Stomach (tissue), 9 donors: ENCODE measurements around the gene KCNAB1. TPM values are rescaled to one million over a fixed set of nuclear protein-coding genes. Genes with fewer than 3 reads are reported as not detected.

Source experiments
- DNase-seq, 2 donors: peaks; one replicate each; pipeline versions ENCODE4 v3.0.0 to v3.0.0-alpha.2; 2013 to 2019
- H3K27ac ChIP-seq, 5 donors: fragments of 200-600 bp in 4 of 5; sonication (generic) in 4 of 5; one replicate each; pipeline ENCODE4 v1.5.1; 2013 to 2019; ENCODE audit warnings: mild to moderate bottlenecking in 1 of 5, moderate library complexity in 1 of 5
- H3K27me3 ChIP-seq, 3 donors: fragments of 200-600 bp; sonication (generic); one replicate each; pipeline ENCODE4 v1.5.1; 2017 to 2019; ENCODE audit warnings: mixed run types in 1 of 3
- H3K36me3 ChIP-seq, 4 donors: fragments of 200-600 bp; sonication (generic); 1 replicate in 3 of 4; 2 replicates in 1 of 4; pipeline ENCODE4 v1.5.1; 2016 to 2019
- H3K4me1 ChIP-seq, 4 donors: fragments of 200-600 bp; sonication (generic); one replicate each; pipeline ENCODE4 v1.5.1; 2016 to 2019
- H3K4me3 ChIP-seq, 4 donors: fragments of 200-600 bp; sonication (generic) in 3 of 4; one replicate each; pipeline ENCODE4 v1.5.1; 2016 to 2019; ENCODE audit warnings: mild to moderate bottlenecking in 1 of 4
- H3K9me3 ChIP-seq, 4 donors: fragments of 200-600 bp; sonication (generic); one replicate each; pipeline ENCODE4 v1.5.1; 2016 to 2019
- CTCF ChIP-seq, 7 experiments: fragments of 450-650 bp in 4 of 7; fragments of 200-600 bp in 3 of 7; sonication (generic) in 3 of 7; IDR thresholded peaks; one replicate each; pipeline ENCODE4 v1.5.1; 2016 to 2019; ENCODE audit warnings: antibody characterized with exemption in 7 of 7, control low read depth in 2 of 7, mild to moderate bottlenecking in 1 of 7
- EP300 ChIP-seq: sonication (generic); formaldehyde crosslinking; IDR thresholded peaks from one replicate; pipeline ENCODE4 v1.6.1; 2017; ENCODE audit warnings: antibody characterized with exemption
- POLR2A ChIP-seq, 4 donors: fragments of 450-650 bp; IDR thresholded peaks; one replicate each; pipeline ENCODE4 v1.6.1; 2016; ENCODE audit warnings: antibody characterized with exemption in 4 of 4, control low read depth in 2 of 4, mild to moderate bottlenecking in 1 of 4, moderate library complexity in 1 of 4
- POLR2AphosphoS5 ChIP-seq, 3 donors: sonication (generic); formaldehyde crosslinking; IDR thresholded peaks; one replicate each; pipeline ENCODE4 v1.6.1; 2016; ENCODE audit warnings: antibody characterized with exemption in 3 of 3
- WGBS, 5 donors: extraction: QIAGEN DNeasy Blood & Tissue Kit in 3 of 5; methylation state at CpG; one replicate each; pipeline versions ENCODE4 v1.1.5 to v1.1.7; 2013 to 2018; 5-methylcytosine and 5-hydroxymethylcytosine counted together
- intact Hi-C: fragments of 100-400 bp; cut with DNase I; formaldehyde crosslinking; loops from one replicate; pipeline ENCODE4 v1.15.1; 2023; ENCODE audit warnings: low total_unique reads
- polyA plus RNA-seq, 3 donors: library from polyadenylated mRNA; stranded (reverse); fragments of 200-250 nt; gene quantifications; one replicate each; pipeline ENCODE4 v1.2.3, GENCODE V29; 2013
- total RNA-seq, 5 donors: library from RNA; depleted of rRNA; stranded (reverse); fragments of >200 nt; gene quantifications; one replicate each; pipeline versions ENCODE4 v1.1.0 to v1.2.3, GENCODE V29; 2014 to 2016
- donor health status: healthy with polysubstance abuse.
- donor health status: Bipolar disorder and iron deficiency.
- donor health status: healthy.

The KCNAB1 gene
- total and polyA plus RNA-seq, 8 donors = 0.12 to 3.8 (median 0.29) TPM; not detected in 2

DNA sequence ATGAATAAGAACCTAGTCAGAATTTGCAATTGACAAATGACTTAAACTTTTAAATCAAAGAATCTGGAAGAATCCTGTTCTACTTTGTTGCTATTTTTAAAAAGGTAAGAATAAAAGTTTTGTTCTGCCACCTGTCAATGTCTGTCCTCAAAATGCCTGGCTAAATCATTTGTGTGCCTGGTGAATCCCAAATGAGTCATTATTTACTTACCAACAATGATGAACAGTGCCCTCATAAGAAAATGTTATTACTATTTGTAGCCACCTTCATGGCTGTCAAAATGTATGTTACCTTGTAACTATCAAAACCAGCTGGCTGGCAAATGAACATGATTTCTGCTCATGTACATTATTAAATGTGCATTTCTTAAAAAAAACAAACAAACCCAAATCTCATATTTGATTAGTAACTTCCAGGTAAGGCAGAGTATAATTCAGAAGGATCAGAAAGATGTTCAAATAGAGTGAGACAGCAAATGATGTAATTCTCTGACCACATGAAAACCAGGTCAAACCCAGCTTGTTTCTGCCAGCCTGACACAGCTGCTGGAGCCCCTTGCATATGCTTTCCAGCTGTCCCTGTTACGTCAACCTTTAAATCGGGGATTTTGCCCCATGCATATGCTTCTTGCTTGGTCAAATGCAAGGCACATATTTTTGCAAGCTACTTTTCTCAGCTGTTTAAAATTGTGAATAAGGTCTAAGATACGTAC is 296.6 kb downstream of the KCNAB1 start:
- H3K27ac ChIP-seq = no peak overlapping the region
- intact Hi-C loops = no loop called here
- WGBS, 5 donors = 71 to 89% (median 82%) methylated on average over 3 of the region's 3 CpGs
- TF ChIP-seq POLR2A (IDR thresholded peaks at IDR 0.05) (no peak), EP300 (no peak), CTCF (IDR thresholded peaks at IDR 0.05) (no peak), POLR2AphosphoS5 (IDR thresholded peaks at IDR 0.05) (no peak)
- no peak for DNase-seq
- no peaks in the 10 kb centered on the region for H3K36me3 ChIP-seq
- no peak overlapping the region for H3K4me3 ChIP-seq
- H3K9me3 ChIP-seq = no peaks in the 10 kb centered on the region
- no peaks in the 10 kb centered on the region for H3K27me3 ChIP-seq
- no peaks in the 10 kb centered on the region for H3K4me1 ChIP-seq

DNA sequence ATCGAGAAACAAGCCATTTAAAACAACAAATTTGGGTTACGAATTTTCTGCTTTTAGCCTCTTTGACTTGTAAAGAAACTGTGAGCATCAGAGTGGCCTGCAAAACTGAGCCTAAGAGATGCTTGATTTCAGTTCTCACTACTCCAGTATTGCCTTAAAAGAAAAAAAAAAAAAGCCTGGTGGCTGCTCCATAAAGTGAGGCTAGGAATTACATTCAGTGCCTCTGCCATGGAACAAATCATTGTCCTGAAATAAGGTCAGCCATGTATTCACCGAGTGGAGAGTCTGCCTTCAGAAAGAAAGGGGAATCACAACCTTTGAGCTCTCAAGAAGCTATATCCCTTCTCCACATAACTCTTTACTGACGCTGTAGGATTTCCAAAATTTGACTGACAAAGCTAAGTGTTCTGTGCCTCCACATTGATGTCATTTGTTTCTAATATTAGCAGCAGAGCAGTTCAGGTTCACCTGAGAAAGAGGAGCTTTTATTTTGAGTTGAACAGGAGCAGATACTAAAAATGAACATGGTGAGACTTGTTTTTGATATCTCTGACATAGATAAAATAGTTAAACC is 297.3 kb downstream of the KCNAB1 start:
- no peak overlapping the region for H3K4me3 ChIP-seq
- 78 to 88% (median 80%) methylated on average over 4 of the region's 4 CpGs for WGBS, 5 donors
- H3K36me3 ChIP-seq = no peaks in the 10 kb centered on the region
- no peak for TF ChIP-seq POLR2AphosphoS5 (IDR thresholded peaks at IDR 0.05)
- no peak for TF ChIP-seq POLR2A (IDR thresholded peaks at IDR 0.05)
- TF ChIP-seq CTCF (IDR thresholded peaks at IDR 0.05) = no peak
- no peak for TF ChIP-seq EP300
- no peak for DNase-seq
- H3K27me3 ChIP-seq = no peaks in the 10 kb centered on the region
- H3K9me3 ChIP-seq = no peaks in the 10 kb centered on the region
- H3K27ac ChIP-seq = no peak overlapping the region
- H3K4me1 ChIP-seq = no peaks in the 10 kb centered on the region
- intact Hi-C loops = no loop called here

DNA sequence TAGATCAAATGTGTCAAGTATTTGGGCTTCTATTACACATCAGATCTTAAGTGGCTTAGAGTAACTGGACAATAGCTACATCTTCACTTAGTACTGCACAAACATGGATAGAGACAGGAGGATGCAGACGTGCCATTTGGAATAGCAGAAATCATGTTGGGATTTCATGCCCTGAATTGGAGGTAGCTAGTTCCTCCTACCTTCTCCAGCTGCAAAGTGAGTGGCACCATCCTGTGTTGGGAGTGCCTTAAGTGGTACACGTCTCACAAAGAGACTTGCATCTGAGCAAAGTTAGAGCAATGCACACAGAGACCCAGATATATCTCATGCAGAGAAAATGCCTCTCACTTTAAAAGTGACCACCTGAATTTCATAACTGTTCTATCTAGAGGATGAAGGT is 298.1 kb downstream of the KCNAB1 start:
- Histone ChIP-seq H3K27me3 (no peaks in the 10 kb centered on the region), H3K4me3 (no peak overlapping the region), H3K36me3 (no peaks in the 10 kb centered on the region), H3K4me1 (no peaks in the 10 kb centered on the region), H3K27ac (no peak overlapping the region), H3K9me3 (no peaks in the 10 kb centered on the region)
- TF ChIP-seq EP300 (no peak), CTCF (IDR thresholded peaks at IDR 0.05) (no peak), POLR2A (IDR thresholded peaks at IDR 0.05) (no peak), POLR2AphosphoS5 (IDR thresholded peaks at IDR 0.05) (no peak)
- 73 to 88% (median 80%) methylated on average over 2 of the region's 2 CpGs for WGBS, 5 donors
- intact Hi-C loops = no loop called here
- DNase-seq = no peak

DNA sequence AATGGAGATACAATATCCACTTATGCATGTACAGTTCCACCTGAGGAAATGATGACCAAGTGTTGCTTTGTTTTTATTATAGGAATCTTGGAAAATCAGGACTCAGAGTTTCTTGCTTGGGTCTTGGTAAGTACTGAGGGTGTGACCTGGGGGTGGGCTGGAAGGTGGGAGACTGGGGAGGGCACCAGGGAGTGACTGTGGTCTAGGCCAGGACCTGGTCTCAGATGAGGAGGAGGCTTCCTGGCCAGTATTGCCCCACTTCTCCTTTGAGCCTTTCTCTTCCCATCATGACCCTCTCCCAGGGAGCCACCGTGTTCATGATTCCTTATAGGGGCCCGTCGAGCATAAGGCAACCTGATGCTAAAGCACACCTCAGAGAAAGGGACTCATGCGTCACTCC is 301.2 kb downstream of the KCNAB1 start:
- DNase-seq = no peak
- intact Hi-C loops = no loop called here
- H3K27ac ChIP-seq = no peak overlapping the region
- TF ChIP-seq POLR2AphosphoS5 (IDR thresholded peaks at IDR 0.05) = no peak
- no peaks in the 10 kb centered on the region for H3K36me3 ChIP-seq
- no peaks in the 10 kb centered on the region for H3K4me1 ChIP-seq
- H3K4me3 ChIP-seq = no peak overlapping the region
- H3K27me3 ChIP-seq = no peaks in the 10 kb centered on the region
- 91 to 96% (median 95%) methylated on average over 4 of the region's 4 CpGs for WGBS, 5 donors
- no peaks in the 10 kb centered on the region for H3K9me3 ChIP-seq

GRCh38 chr3:156424758-156425157 is 304.4 kb downstream of the KCNAB1 start:
- Histone ChIP-seq H3K9me3 (no peaks in the 10 kb centered on the region), H3K36me3 (no peaks in the 10 kb centered on the region), H3K4me3 (no peak overlapping the region), H3K27me3 (no peaks in the 10 kb centered on the region), H3K27ac (no peak overlapping the region), H3K4me1 (peaks cover 0 to 5% (median 0%) of the 10 kb centered on the region in 4 donors)
- intact Hi-C loops = no loop called here
- no peak for DNase-seq
- no peak for TF ChIP-seq EP300
- no peak for TF ChIP-seq POLR2A (IDR thresholded peaks at IDR 0.05)
- TF ChIP-seq CTCF (IDR thresholded peaks at IDR 0.05) = no peak
- TF ChIP-seq POLR2AphosphoS5 (IDR thresholded peaks at IDR 0.05) = no peak
